ENCODE measurements around the gene JAM3.
"Not testable (repeated sequence)": the region's sequence is repeated elsewhere in the genome, so short reads cannot be mapped to it uniquely, and the experiment has no call there.

Gene JAM3

GRCh38 chr11:134151083-134151747 lies 82.3 kb downstream of the JAM3 start:
- no peak for DNase-seq

- DNase-seq = no peak
These were observed 83.8 kb downstream of the JAM3 start for GRCh38 chr11:134152696-134153095.

- DNase-seq = no peak
These were observed 84.5 kb downstream of the JAM3 start for GRCh38 chr11:134153147-134153905.

GRCh38 chr11:134154441-134154840 lies 85.6 kb downstream of the JAM3 start:
- no peak for DNase-seq

- DNase-seq = no peak
These were observed 86.6 kb downstream of the JAM3 start for GRCh38 chr11:134155456-134155855.

GRCh38 chr11:134155946-134156865 lies 87.3 kb downstream of the JAM3 start:
- no peak for DNase-seq

- DNase-seq = no peak
These were observed 88.6 kb downstream of the JAM3 start for GRCh38 chr11:134157451-134157850.

- no peak for DNase-seq
These were observed 89.2 kb downstream of the JAM3 start for GRCh38 chr11:134158023-134158422.

- DNase-seq = no peak
These were observed 90.8 kb downstream of the JAM3 start for GRCh38 chr11:134159652-134160051.

- no peak for DNase-seq
These were observed 95.9 kb downstream of the JAM3 start for GRCh38 chr11:134164490-134165370.

- no peak for DNase-seq
These were observed 101.5 kb downstream of the JAM3 start for GRCh38 chr11:134170177-134170918.

GRCh38 chr11:134170919-134171281 lies 102.0 kb downstream of the JAM3 start:
- DNase-seq = no peak

- DNase-seq = no peak
These were observed 103.1 kb downstream of the JAM3 start for GRCh38 chr11:134171951-134172350.

GRCh38 chr11:134173296-134173695 lies 104.4 kb downstream of the JAM3 start:
- DNase-seq = no peak

GRCh38 chr11:134176284-134176683 lies 107.4 kb downstream of the JAM3 start:
- no peak for DNase-seq

- DNase-seq = no peak
These were observed 109.3 kb downstream of the JAM3 start for GRCh38 chr11:134178032-134178674.

GRCh38 chr11:134181707-134182106 lies 112.8 kb downstream of the JAM3 start:
- no peak for DNase-seq

GRCh38 chr11:134188092-134188491 lies 119.2 kb downstream of the JAM3 start:
- not testable (repeated sequence) for DNase-seq

- no peak for DNase-seq
These were observed 127.9 kb downstream of the JAM3 start for GRCh38 chr11:134196756-134197155.

GRCh38 chr11:134199531-134199930 lies 130.7 kb downstream of the JAM3 start:
- DNase-seq = no peak

GRCh38 chr11:134200688-134201087 lies 131.8 kb downstream of the JAM3 start:
- DNase-seq = no peak
